ENCODE data around the gene TXNDC5.
A peak's percentile ranks its signal among the peaks of the same experiment; 100 is the strongest.

Gene TXNDC5

DNA sequence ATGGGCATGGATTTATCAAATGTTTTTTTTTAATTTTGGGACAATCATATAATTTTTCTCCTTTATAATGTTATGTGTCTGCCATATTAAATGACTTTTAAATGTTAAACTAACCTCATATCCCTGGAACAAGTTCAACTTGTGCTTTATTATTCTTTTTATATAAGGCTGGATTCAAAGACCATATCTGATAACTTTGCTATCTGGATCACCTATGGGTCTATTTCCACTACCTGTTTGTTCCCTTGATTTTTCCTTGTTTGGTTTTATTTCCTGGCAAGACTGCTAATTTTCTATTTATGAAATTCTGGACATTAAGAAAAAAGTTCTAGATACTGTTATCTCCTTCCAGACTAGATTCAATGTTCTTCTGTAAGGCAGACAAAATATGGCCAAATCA lies 58.8 kb downstream of the TXNDC5 start:
- H3K36me3 ChIP-seq, result peaks cover 0 to 4% (median 0%) of the 10 kb centered on the region in 3 donors
- TF ChIP-seq, protein P1, sequence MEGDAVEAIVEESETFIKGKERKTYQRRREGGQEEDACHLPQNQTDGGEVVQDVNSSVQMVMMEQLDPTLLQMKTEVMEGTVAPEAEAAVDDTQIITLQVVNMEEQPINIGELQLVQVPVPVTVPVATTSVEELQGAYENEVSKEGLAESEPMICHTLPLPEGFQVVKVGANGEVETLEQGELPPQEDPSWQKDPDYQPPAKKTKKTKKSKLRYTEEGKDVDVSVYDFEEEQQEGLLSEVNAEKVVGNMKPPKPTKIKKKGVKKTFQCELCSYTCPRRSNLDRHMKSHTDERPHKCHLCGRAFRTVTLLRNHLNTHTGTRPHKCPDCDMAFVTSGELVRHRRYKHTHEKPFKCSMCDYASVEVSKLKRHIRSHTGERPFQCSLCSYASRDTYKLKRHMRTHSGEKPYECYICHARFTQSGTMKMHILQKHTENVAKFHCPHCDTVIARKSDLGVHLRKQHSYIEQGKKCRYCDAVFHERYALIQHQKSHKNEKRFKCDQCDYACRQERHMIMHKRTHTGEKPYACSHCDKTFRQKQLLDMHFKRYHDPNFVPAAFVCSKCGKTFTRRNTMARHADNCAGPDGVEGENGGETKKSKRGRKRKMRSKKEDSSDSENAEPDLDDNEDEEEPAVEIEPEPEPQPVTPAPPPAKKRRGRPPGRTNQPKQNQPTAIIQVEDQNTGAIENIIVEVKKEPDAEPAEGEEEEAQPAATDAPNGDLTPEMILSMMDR (IDR thresholded peaks at IDR 0.05), result no peak
- peaks cover 0 to 12% (median 1%) of the 10 kb centered on the region in 4 donors for H3K4me1 ChIP-seq
- no peak overlapping the region for H3K27ac ChIP-seq
- DNase-seq, result no peak
- peaks cover 0 to 17% (median 7%) of the 10 kb centered on the region in 3 donors for H3K9me3 ChIP-seq
- intact Hi-C loops (cut with DNase I; ENCODE audit: low total_unique reads), result no loop called here
- H3K27me3 ChIP-seq, result no peaks in the 10 kb centered on the region
- H3K4me3 ChIP-seq, result no peak overlapping the region

DNA sequence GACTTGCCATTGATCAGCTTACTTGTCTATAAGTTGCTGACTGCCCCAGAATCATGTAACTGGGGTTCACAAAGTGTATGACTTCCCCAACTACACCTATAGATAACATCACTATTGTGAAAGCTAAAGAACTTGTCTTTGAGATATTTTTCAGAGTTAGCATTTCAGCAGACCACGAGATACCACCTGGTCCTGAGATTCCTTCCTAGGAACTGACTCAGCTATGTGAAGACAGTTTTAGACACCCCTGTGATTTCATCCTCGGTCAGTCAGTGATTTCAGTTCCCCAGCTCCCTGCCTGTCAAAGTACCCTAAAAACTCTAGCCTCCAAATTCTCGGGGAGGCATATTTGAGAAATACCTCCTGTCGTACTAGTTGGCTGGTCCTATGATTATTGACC lies 62.4 kb downstream of the TXNDC5 start:
- no peak overlapping the region for H3K4me3 ChIP-seq
- no peaks in the 10 kb centered on the region for H3K27me3 ChIP-seq
- H3K4me1 ChIP-seq, result peaks cover 0 to 19% (median 4%) of the 10 kb centered on the region in 4 donors
- TF ChIP-seq, protein P1 (IDR thresholded peaks at IDR 0.05), result no peak
- intact Hi-C loops (cut with DNase I; ENCODE audit: low total_unique reads), result loop anchor here (5.0 kb wide), 2 partner anchors 121 to 156 kb away; partner anchors contain the start of gene BMP6
- H3K27ac ChIP-seq, result peak overlapping the region in 1 of 2 donors; percentile 41
- peaks cover 0 to 17% (median 7%) of the 10 kb centered on the region in 3 donors for H3K9me3 ChIP-seq
- DNase-seq, result no peak
- peaks cover 0 to 4% (median 0%) of the 10 kb centered on the region in 3 donors for H3K36me3 ChIP-seq

DNA sequence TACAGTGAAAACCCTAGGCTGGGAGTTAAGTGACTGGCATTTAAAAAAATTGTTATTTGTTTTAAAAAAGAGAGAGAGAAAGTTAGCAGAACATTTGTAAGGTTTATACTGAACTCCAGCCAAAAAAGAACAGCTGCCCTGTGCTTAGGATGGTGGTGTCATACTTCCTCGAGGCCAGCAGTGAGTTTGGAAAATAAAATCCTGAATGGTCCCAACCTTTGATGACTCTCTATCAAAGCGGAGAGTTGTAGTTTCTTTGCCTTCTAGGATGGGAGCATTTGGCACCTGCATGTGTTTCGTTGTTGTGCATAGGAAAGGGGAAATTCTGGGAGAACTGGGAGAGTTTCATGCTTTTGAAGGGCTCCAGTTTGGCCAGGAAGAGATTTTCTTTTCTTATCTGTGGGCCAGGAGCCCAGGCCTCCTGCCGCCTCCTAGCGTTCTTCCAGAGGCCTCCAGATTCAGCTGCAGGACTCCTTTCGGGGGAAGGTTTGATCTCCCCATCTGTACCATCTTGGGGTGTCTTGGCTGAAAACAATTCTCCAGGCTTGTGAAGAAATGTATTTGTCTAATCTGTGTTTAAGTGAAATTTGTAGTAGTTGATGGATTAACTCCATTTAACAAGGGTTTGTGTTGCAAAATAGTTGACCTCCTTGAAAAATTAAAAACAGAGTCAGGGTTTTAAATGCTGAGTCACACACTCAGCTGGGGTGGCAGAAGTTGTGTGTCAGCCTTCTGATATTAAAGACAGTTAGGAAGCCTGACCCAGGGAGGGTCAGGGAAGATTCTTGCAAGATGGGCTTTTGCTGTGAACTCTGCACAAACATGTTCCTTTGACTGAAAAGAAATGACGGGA lies 63.4 kb downstream of the TXNDC5 start:
- TF ChIP-seq, protein P1 (IDR thresholded peaks at IDR 0.05), result peak in 1 of 2 experiments; percentile 13
- intact Hi-C loops (cut with DNase I; ENCODE audit: low total_unique reads), result loop anchor here (5.0 kb wide), 2 partner anchors 120 to 155 kb away; partner anchors contain the start of gene BMP6
- H3K27ac ChIP-seq, result peak overlapping the region in 1 of 2 donors; percentile 41
- H3K36me3 ChIP-seq, result no peaks in the 10 kb centered on the region
- H3K4me1 ChIP-seq, result peaks cover 0 to 19% (median 4%) of the 10 kb centered on the region in 4 donors
- no peak overlapping the region for H3K4me3 ChIP-seq
- H3K9me3 ChIP-seq, result peaks cover 0 to 12% (median 3%) of the 10 kb centered on the region in 3 donors
- H3K27me3 ChIP-seq, result no peaks in the 10 kb centered on the region
- no peak for DNase-seq

DNA sequence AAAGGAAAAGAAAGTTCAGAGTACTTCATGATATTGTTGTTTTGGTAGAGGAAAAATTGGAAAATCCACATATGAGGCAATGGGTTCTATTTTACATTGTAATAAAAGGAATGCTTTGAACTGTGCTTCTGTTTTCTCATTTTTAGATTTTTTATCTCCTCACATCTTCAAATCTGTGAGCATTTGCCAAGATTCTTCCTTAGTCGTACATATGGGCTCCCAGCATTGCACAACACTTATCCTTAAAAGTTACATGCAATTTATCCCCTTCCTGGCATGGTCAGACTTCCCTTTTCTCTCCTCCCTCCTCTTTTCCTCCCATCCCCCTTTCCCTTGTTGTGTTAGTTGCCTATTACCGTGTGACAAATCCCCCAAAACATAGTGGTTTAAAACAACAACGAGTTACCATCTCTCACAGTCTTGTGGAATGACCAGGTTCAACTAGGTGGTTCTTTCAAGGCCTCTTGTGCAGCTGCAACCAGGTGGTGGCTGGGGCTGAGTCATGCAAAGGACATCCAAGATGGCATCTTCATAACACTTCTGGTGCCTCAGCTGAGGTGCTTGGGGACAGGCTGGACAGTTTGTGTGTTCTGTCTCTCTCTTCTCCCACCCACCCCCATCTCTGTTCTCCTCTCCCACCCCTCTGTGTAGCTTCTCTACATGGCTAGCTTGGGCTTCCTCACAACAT lies 68.7 kb downstream of the TXNDC5 start:
- no peak for DNase-seq
- TF ChIP-seq, protein P1 (IDR thresholded peaks at IDR 0.05), result no peak
- Histone ChIP-seq H3K4me1 (peaks cover 0 to 9% (median 3%) of the 10 kb centered on the region in 4 donors), H3K4me3 (no peak overlapping the region), H3K9me3 (no peaks in the 10 kb centered on the region), H3K27ac (no peak overlapping the region), H3K36me3 (no peaks in the 10 kb centered on the region), H3K27me3 (no peaks in the 10 kb centered on the region)
- intact Hi-C loops (cut with DNase I; ENCODE audit: low total_unique reads), result no loop called here

DNA sequence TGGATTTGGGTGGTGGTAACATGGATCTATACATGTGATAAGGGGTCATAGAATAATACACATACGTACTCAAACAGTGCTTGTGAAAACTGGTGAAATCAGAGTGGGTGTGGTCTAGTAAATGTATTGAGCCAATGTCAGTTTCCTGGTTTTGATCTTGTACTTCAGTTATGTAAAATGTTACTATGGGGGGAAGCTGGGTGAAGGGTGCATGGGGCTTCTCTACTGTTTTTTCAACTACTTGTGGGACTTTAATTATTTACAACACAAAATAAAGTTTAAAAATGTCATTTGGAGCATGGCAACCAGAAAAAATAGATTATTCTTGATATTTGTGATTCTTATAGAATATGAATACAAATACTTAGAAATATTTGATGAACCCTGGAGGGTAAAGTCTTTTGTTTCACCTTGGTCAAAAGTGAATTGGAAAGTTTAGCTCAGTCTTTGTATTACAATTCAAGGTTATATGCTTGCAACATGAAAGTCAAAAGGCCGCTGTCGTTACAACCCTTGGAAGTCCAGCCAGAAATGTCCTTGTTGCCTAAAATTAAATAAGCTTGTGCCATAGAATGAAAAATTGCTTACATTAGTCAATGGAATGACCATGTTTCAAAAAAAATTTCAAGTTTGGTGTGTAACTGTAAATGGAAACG lies 74.1 kb downstream of the TXNDC5 start:
- Histone ChIP-seq H3K4me3 (no peak overlapping the region), H3K9me3 (no peaks in the 10 kb centered on the region), H3K27ac (no peak overlapping the region), H3K36me3 (no peaks in the 10 kb centered on the region), H3K27me3 (no peaks in the 10 kb centered on the region), H3K4me1 (peaks cover 0 to 6% (median 0%) of the 10 kb centered on the region in 4 donors)
- intact Hi-C loops (cut with DNase I; ENCODE audit: low total_unique reads), result no loop called here
- DNase-seq, result no peak
- TF ChIP-seq, protein P1 (IDR thresholded peaks at IDR 0.05), result no peak
